ENCODE results near the gene SMCP. TPM values are rescaled to one million over a fixed set of nuclear protein-coding genes. Genes with fewer than 3 reads are reported as not detected.

SMCP gene
- total RNA-seq, 2 experiments from 2014 or later = not detected

- ATAC-seq (ENCODE audit: poor library complexity) (no peak), DNase-seq (no peak)
- Histone ChIP-seq H3K9me3 (ENCODE audit: control insufficient read depth in 1 of 2, insufficient read depth in 1 of 2, low read length in 2 of 2) (peaks cover 0 to 21% of the 10 kb centered on the region in 2 experiments), H3K36me3 (ENCODE audit: insufficient read depth, low read length) (no peaks in the 10 kb centered on the region), H3K4me3 (ENCODE audit: low read length) (no peak within 1 kb of the TSS), H3K27me3 (ENCODE audit: control insufficient read depth in 1 of 2, insufficient read depth in 2 of 2, low read length in 2 of 2) (peaks cover 5 to 21% of the 10 kb centered on the region in 2 experiments), H3K27ac (ENCODE audit: low read depth in 1 of 2, low read length in 2 of 2) (no peak within 1 kb of the TSS), H3K4me1 (ENCODE audit: insufficient read depth, low read length) (no peaks in the 10 kb centered on the region)
- no peak within 1 kb of the TSS for H3K4me3 Mint-ChIP-seq
- no peaks in the 10 kb centered on the region for H3K4me1 Mint-ChIP-seq (ENCODE audit: low read depth)
- ChIA-PET CTCF (no interaction called here), POLR2A (no interaction called here)
- peaks cover 68% of the 10 kb centered on the region for H3K27me3 Mint-ChIP-seq
- intact Hi-C loops (cut with DNase I, micrococcal nuclease) = no loop called here
- H3K27ac Mint-ChIP-seq = no peak within 1 kb of the TSS
- H3K36me3 Mint-ChIP-seq (ENCODE audit: low read depth) = no peaks in the 10 kb centered on the region
- TF ChIP-seq CTCF (IDR thresholded peaks at IDR 0.05) = no peak
- H3K9me3 Mint-ChIP-seq = no peaks in the 10 kb centered on the region
Measured at GRCh38 chr1:152907686-152908601, 29.8 kb downstream of the SMCP start, which contains the start of gene IVL. TSS of gene IVL (plus strand) at chr1:152908546. CDS start at chr1:152909798, 1,252 bp downstream.

GRCh38 chr1:152909206-152909605, 31.1 kb downstream of the SMCP start:
- H3K9me3 Mint-ChIP-seq = no peaks in the 10 kb centered on the region
- H3K4me1 Mint-ChIP-seq (ENCODE audit: low read depth) = no peaks in the 10 kb centered on the region
- Histone ChIP-seq H3K9me3 (ENCODE audit: control insufficient read depth in 1 of 2, insufficient read depth in 1 of 2, low read length in 2 of 2) (peaks cover 0 to 21% of the 10 kb centered on the region in 2 experiments), H3K36me3 (ENCODE audit: insufficient read depth, low read length) (no peaks in the 10 kb centered on the region), H3K4me3 (ENCODE audit: low read length) (no peak overlapping the region), H3K27me3 (ENCODE audit: control insufficient read depth in 1 of 2, insufficient read depth in 2 of 2, low read length in 2 of 2) (peaks cover 5 to 22% of the 10 kb centered on the region in 2 experiments), H3K27ac (ENCODE audit: low read depth in 1 of 2, low read length in 2 of 2) (no peak overlapping the region), H3K4me1 (ENCODE audit: insufficient read depth, low read length) (no peaks in the 10 kb centered on the region)
- POLR2A ChIA-PET = no interaction called here
- intact Hi-C loops (cut with DNase I, micrococcal nuclease) = no loop called here
- H3K27ac Mint-ChIP-seq = no peak overlapping the region
- no peaks in the 10 kb centered on the region for H3K36me3 Mint-ChIP-seq (ENCODE audit: low read depth)
- ATAC-seq (ENCODE audit: poor library complexity) = no peak
- no peak for DNase-seq
- peaks cover 62% of the 10 kb centered on the region for H3K27me3 Mint-ChIP-seq
- TF ChIP-seq CTCF (IDR thresholded peaks at IDR 0.05) = no peak
- no peak overlapping the region for H3K4me3 Mint-ChIP-seq
- CTCF ChIA-PET = no interaction called here

- Histone ChIP-seq H3K4me1 (ENCODE audit: insufficient read depth, low read length) (no peaks in the 10 kb centered on the region), H3K36me3 (ENCODE audit: insufficient read depth, low read length) (no peaks in the 10 kb centered on the region), H3K9me3 (ENCODE audit: control insufficient read depth in 1 of 2, insufficient read depth in 1 of 2, low read length in 2 of 2) (peaks cover 0 to 21% of the 10 kb centered on the region in 2 experiments), H3K27me3 (ENCODE audit: control insufficient read depth in 1 of 2, insufficient read depth in 2 of 2, low read length in 2 of 2) (peaks cover 6 to 22% of the 10 kb centered on the region in 2 experiments), H3K4me3 (ENCODE audit: low read length) (no peak overlapping the region), H3K27ac (ENCODE audit: low read depth in 1 of 2, low read length in 2 of 2) (no peak overlapping the region)
- no peaks in the 10 kb centered on the region for H3K9me3 Mint-ChIP-seq
- peaks cover 55% of the 10 kb centered on the region for H3K27me3 Mint-ChIP-seq
- no peaks in the 10 kb centered on the region for H3K4me1 Mint-ChIP-seq (ENCODE audit: low read depth)
- POLR2A ChIA-PET = no interaction called here
- intact Hi-C loops (cut with DNase I, micrococcal nuclease) = no loop called here
- H3K36me3 Mint-ChIP-seq (ENCODE audit: low read depth) = no peaks in the 10 kb centered on the region
- CTCF ChIA-PET = no interaction called here
- ATAC-seq (ENCODE audit: poor library complexity) = no peak
- no peak overlapping the region for H3K4me3 Mint-ChIP-seq
- no peak for DNase-seq
- no peak overlapping the region for H3K27ac Mint-ChIP-seq
- no peak for TF ChIP-seq CTCF (IDR thresholded peaks at IDR 0.05)
Measured at GRCh38 chr1:152912471-152912870, 34.3 kb downstream of the SMCP start.
